SKM-1 treated with dmso at 0.1 percent for 144 hours (cell line): Measurements from ENCODE around the gene TCEANC2.
"Not testable (repeated sequence)": the region's sequence is repeated elsewhere in the genome, so short reads cannot be mapped to it uniquely, and the experiment has no call there.

Experiments used
- DNase-seq: peaks from one replicate; lab custom pipeline; 2025; ENCODE audit not compliant: unreplicated experiment; lab: John Stamatoyannopoulos, UW

The TCEANC2 gene

GRCh38 chr1:54081306-54082270 lies 28.2 kb downstream of the TCEANC2 start:
- peak; percentile 62 for DNase-seq

- no peak for DNase-seq
These were observed 31.4 kb downstream of the TCEANC2 start for GRCh38 chr1:54084794-54085193.

- no peak for DNase-seq
These were observed 33.3 kb downstream of the TCEANC2 start for GRCh38 chr1:54086754-54087153.

GRCh38 chr1:54088385-54088784 lies 35.0 kb downstream of the TCEANC2 start:
- no peak for DNase-seq

GRCh38 chr1:54091666-54092065 lies 38.3 kb downstream of the TCEANC2 start:
- peak; percentile 19 for DNase-seq

GRCh38 chr1:54094001-54094729 lies 40.8 kb downstream of the TCEANC2 start:
- no peak for DNase-seq

GRCh38 chr1:54094730-54095105 lies 41.3 kb downstream of the TCEANC2 start:
- DNase-seq: not testable (repeated sequence)

GRCh38 chr1:54095546-54096226 lies 42.3 kb downstream of the TCEANC2 start:
- DNase-seq: peak; percentile 87

- DNase-seq: no peak
These were observed 42.9 kb downstream of the TCEANC2 start for GRCh38 chr1:54096227-54096876.

GRCh38 chr1:54096877-54097240 lies 43.5 kb downstream of the TCEANC2 start:
- DNase-seq: no peak

- no peak for DNase-seq
These were observed 45.7 kb downstream of the TCEANC2 start for GRCh38 chr1:54099061-54099610.

GRCh38 chr1:54100500-54100899 lies 47.1 kb downstream of the TCEANC2 start:
- no peak for DNase-seq

- no peak for DNase-seq
These were observed 50.0 kb downstream of the TCEANC2 start for GRCh38 chr1:54103414-54103813.

GRCh38 chr1:54104613-54105012 lies 51.2 kb downstream of the TCEANC2 start:
- not testable (repeated sequence) for DNase-seq

GRCh38 chr1:54105080-54105479 lies 51.7 kb downstream of the TCEANC2 start:
- DNase-seq: no peak

GRCh38 chr1:54105736-54106269 lies 52.4 kb downstream of the TCEANC2 start:
- DNase-seq: no peak

GRCh38 chr1:54107131-54107530 lies 53.7 kb downstream of the TCEANC2 start:
- DNase-seq: no peak

GRCh38 chr1:54108156-54108555 lies 54.7 kb downstream of the TCEANC2 start:
- DNase-seq: no peak

- DNase-seq: no peak
These were observed 56.0 kb downstream of the TCEANC2 start for GRCh38 chr1:54109129-54110090.
